HG03342 (cell line): ENCODE data around the gene ANXA1.
A peak's percentile ranks its signal among the peaks of the same experiment; 100 is the strongest.

Experiments
- ATAC-seq: cut with Tn5 transposase; IDR thresholded peaks from one replicate; pipeline ENCODE4 v1.9.1; 2021; ENCODE audit warnings: mild to moderate bottlenecking, moderate library complexity; ENCODE audit not compliant: unreplicated experiment

Gene ANXA1

GRCh38 chr9:73137286-73137899 is 14.3 kb upstream of the ANXA1 start:
- no peak for ATAC-seq

GRCh38 chr9:73137914-73138313 is 13.8 kb upstream of the ANXA1 start:
- ATAC-seq, result no peak

- no peak for ATAC-seq
Measured at GRCh38 chr9:73138516-73138915, 13.1 kb upstream of the ANXA1 start.

GRCh38 chr9:73141282-73141681 is 10.4 kb upstream of the ANXA1 start:
- no peak for ATAC-seq

GRCh38 chr9:73143711-73144328 is 7.8 kb upstream of the ANXA1 start:
- no peak for ATAC-seq

- ATAC-seq, result no peak
Measured at GRCh38 chr9:73146111-73146815, 5.4 kb upstream of the ANXA1 start.

GRCh38 chr9:73148447-73148937 is 3.2 kb upstream of the ANXA1 start:
- ATAC-seq, result no peak

- peak; percentile 75 for ATAC-seq
Measured at GRCh38 chr9:73149371-73150067, 2.1 kb upstream of the ANXA1 start.

GRCh38 chr9:73152543-73152844 is 829 bp downstream of the ANXA1 start:
- no peak for ATAC-seq

GRCh38 chr9:73152953-73153352 is 1.3 kb downstream of the ANXA1 start:
- peak; percentile 63 for ATAC-seq

- ATAC-seq, result no peak
Measured at GRCh38 chr9:73153793-73154227, 2.1 kb downstream of the ANXA1 start.

GRCh38 chr9:73154271-73154670 is 2.6 kb downstream of the ANXA1 start:
- no peak for ATAC-seq

- no peak for ATAC-seq
Measured at GRCh38 chr9:73154722-73155121, 3.1 kb downstream of the ANXA1 start.

GRCh38 chr9:73155377-73155776 is 3.7 kb downstream of the ANXA1 start:
- no peak for ATAC-seq

GRCh38 chr9:73155968-73156864 is 4.6 kb downstream of the ANXA1 start:
- no peak for ATAC-seq

- no peak for ATAC-seq
Measured at GRCh38 chr9:73156865-73157187, 5.2 kb downstream of the ANXA1 start.

- no peak for ATAC-seq
Measured at GRCh38 chr9:73157811-73158210, 6.1 kb downstream of the ANXA1 start.

GRCh38 chr9:73158723-73159122 is 7.1 kb downstream of the ANXA1 start:
- no peak for ATAC-seq

GRCh38 chr9:73160868-73161267 is 9.2 kb downstream of the ANXA1 start:
- no peak for ATAC-seq

GRCh38 chr9:73162987-73163768 is 11.5 kb downstream of the ANXA1 start:
- peak; percentile 46 for ATAC-seq
